Natural killer cell treated with Interleukin-12 subunit alpha and Interleukin-12 subunit beta and Interleukin-15 and Interleukin-18, amount 100 ng/mL, for 72 hours (primary cell): ENCODE data around the gene SYCE3. TPM values are rescaled to one million over a fixed set of nuclear protein-coding genes. Genes with fewer than 3 reads are reported as not detected.

Source experiments
- ATAC-seq, 2 donors: fragments of 150-1000 bp; cut with Tn5 transposase in 1 of 2; sonication (Bioruptor Pico), chemical (Tn5 transposase) in 1 of 2; 2 replicates each; pipeline ENCODE4 v1.10.0; 2021
- DNase-seq: peaks from one replicate; pipeline ENCODE4 v3.0.0; 2022; ENCODE audit warnings: low spot score
- H3K27ac Mint-ChIP-seq, 2 donors: 1 replicate in 1 of 2; 2 replicates in 1 of 2; pipeline ENCODE4 v1.8.0; 2022; ENCODE audit warnings: mixed read lengths in 2 of 2, mild to moderate bottlenecking in 1 of 2, moderate library complexity in 1 of 2
- H3K27me3 Mint-ChIP-seq, 2 donors: 1 replicate in 1 of 2; 2 replicates in 1 of 2; pipeline ENCODE4 v1.8.0; 2022; ENCODE audit warnings: mixed read lengths in 2 of 2
- H3K36me3 Mint-ChIP-seq: one replicate; pipeline ENCODE4 v1.8.0; 2022; ENCODE audit warnings: mixed read lengths
- H3K4me1 Mint-ChIP-seq, 2 donors: 1 replicate in 1 of 2; 2 replicates in 1 of 2; pipeline ENCODE4 v1.8.0; 2022; ENCODE audit warnings: low read depth in 2 of 2, mixed read lengths in 2 of 2, mild to moderate bottlenecking in 1 of 2
- H3K4me3 Mint-ChIP-seq: one replicate; pipeline ENCODE4 v1.8.0; 2022; ENCODE audit warnings: mixed read lengths
- H3K9me3 Mint-ChIP-seq: 2 replicates; pipeline ENCODE4 v1.8.0; 2022; ENCODE audit warnings: mixed read lengths
- total RNA-seq, 2 donors: library from RNA; stranded (reverse); gene quantifications; one replicate each; pipeline ENCODE4 v1.2.3, GENCODE V29; 2022

The SYCE3 gene
- total RNA-seq, 2 donors from 2014 or later, result not detected

GRCh38 chr22:50576070-50576469 is 13.4 kb upstream of the SYCE3 start:
- H3K27ac Mint-ChIP-seq, result no peak overlapping the region
- no peaks in the 10 kb centered on the region for H3K9me3 Mint-ChIP-seq
- H3K27me3 Mint-ChIP-seq, result no peaks in the 10 kb centered on the region
- ATAC-seq (no peak), DNase-seq (no peak)
- H3K36me3 Mint-ChIP-seq, result no peaks in the 10 kb centered on the region
- H3K4me1 Mint-ChIP-seq, result peaks cover 7 to 16% of the 10 kb centered on the region in 2 donors
- H3K4me3 Mint-ChIP-seq, result no peak overlapping the region

- Mint-ChIP-seq H3K9me3 (no peaks in the 10 kb centered on the region), H3K4me1 (peaks cover 7 to 15% of the 10 kb centered on the region in 2 donors), H3K27ac (no peak overlapping the region), H3K27me3 (no peaks in the 10 kb centered on the region), H3K4me3 (no peak overlapping the region), H3K36me3 (no peaks in the 10 kb centered on the region)
- DNase-seq (no peak), ATAC-seq (no peak)
Measured at GRCh38 chr22:50575426-50575941, 12.8 kb upstream of the SYCE3 start.

- ATAC-seq, result no peak
- peaks cover 0 to 7% of the 10 kb centered on the region in 2 donors for H3K4me1 Mint-ChIP-seq
- no peak overlapping the region for H3K4me3 Mint-ChIP-seq
- no peaks in the 10 kb centered on the region for H3K36me3 Mint-ChIP-seq
- DNase-seq, result no peak
- no peaks in the 10 kb centered on the region for H3K9me3 Mint-ChIP-seq
- H3K27me3 Mint-ChIP-seq, result no peaks in the 10 kb centered on the region
- no peak overlapping the region for H3K27ac Mint-ChIP-seq
Measured at GRCh38 chr22:50574383-50574755, 11.7 kb upstream of the SYCE3 start.

- no peak overlapping the region for H3K27ac Mint-ChIP-seq
- ATAC-seq (no peak), DNase-seq (no peak)
- H3K4me3 Mint-ChIP-seq, result no peak overlapping the region
- peaks cover 0 to 7% of the 10 kb centered on the region in 2 donors for H3K4me1 Mint-ChIP-seq
- no peaks in the 10 kb centered on the region for H3K27me3 Mint-ChIP-seq
- H3K9me3 Mint-ChIP-seq, result no peaks in the 10 kb centered on the region
- H3K36me3 Mint-ChIP-seq, result no peaks in the 10 kb centered on the region
Measured at GRCh38 chr22:50573491-50574382, 11.0 kb upstream of the SYCE3 start.

- DNase-seq, result no peak
- Mint-ChIP-seq H3K4me1 (peaks cover 0 to 7% of the 10 kb centered on the region in 2 donors), H3K9me3 (no peaks in the 10 kb centered on the region), H3K4me3 (no peak overlapping the region), H3K36me3 (no peaks in the 10 kb centered on the region), H3K27me3 (no peaks in the 10 kb centered on the region), H3K27ac (no peak overlapping the region)
- ATAC-seq, result no peak
Measured at GRCh38 chr22:50572965-50573364, 10.2 kb upstream of the SYCE3 start.

- no peak for DNase-seq
- no peaks in the 10 kb centered on the region for H3K27me3 Mint-ChIP-seq
- H3K4me3 Mint-ChIP-seq, result no peak overlapping the region
Measured at GRCh38 chr22:50571264-50572175, 8.8 kb upstream of the SYCE3 start.

GRCh38 chr22:50570861-50571260 is 8.1 kb upstream of the SYCE3 start:
- H3K4me1 Mint-ChIP-seq, result peaks cover 0 to 3% of the 10 kb centered on the region in 2 donors

More at GRCh38 chr22:50571264-50572175, 8.8 kb upstream of the SYCE3 start:
- Mint-ChIP-seq H3K9me3 (no peaks in the 10 kb centered on the region), H3K27ac (no peak overlapping the region), H3K4me1 (peaks cover 0 to 3% of the 10 kb centered on the region in 2 donors), H3K36me3 (no peaks in the 10 kb centered on the region)
- no peak for ATAC-seq

GRCh38 chr22:50569896-50570535 is 7.3 kb upstream of the SYCE3 start:
- no peaks in the 10 kb centered on the region for H3K9me3 Mint-ChIP-seq
- H3K4me1 Mint-ChIP-seq, result no peaks in the 10 kb centered on the region
- H3K27ac Mint-ChIP-seq, result no peak overlapping the region
- no peaks in the 10 kb centered on the region for H3K36me3 Mint-ChIP-seq
- H3K27me3 Mint-ChIP-seq, result no peaks in the 10 kb centered on the region
- no peak for ATAC-seq
- no peak for DNase-seq
- no peak overlapping the region for H3K4me3 Mint-ChIP-seq

More at GRCh38 chr22:50570861-50571260, 8.1 kb upstream of the SYCE3 start:
- no peak for DNase-seq
- ATAC-seq, result no peak
- H3K9me3 Mint-ChIP-seq, result no peaks in the 10 kb centered on the region
- no peak overlapping the region for H3K27ac Mint-ChIP-seq
- H3K27me3 Mint-ChIP-seq, result no peaks in the 10 kb centered on the region
- no peak overlapping the region for H3K4me3 Mint-ChIP-seq
- no peaks in the 10 kb centered on the region for H3K36me3 Mint-ChIP-seq

- DNase-seq (no peak), ATAC-seq (no peak)
- no peaks in the 10 kb centered on the region for H3K9me3 Mint-ChIP-seq
- no peaks in the 10 kb centered on the region for H3K4me1 Mint-ChIP-seq
- H3K27ac Mint-ChIP-seq, result no peak overlapping the region
- no peaks in the 10 kb centered on the region for H3K27me3 Mint-ChIP-seq
- no peak overlapping the region for H3K4me3 Mint-ChIP-seq
- H3K36me3 Mint-ChIP-seq, result no peaks in the 10 kb centered on the region
Measured at GRCh38 chr22:50569041-50569459, 6.3 kb upstream of the SYCE3 start.

GRCh38 chr22:50568626-50569025 is 5.9 kb upstream of the SYCE3 start:
- ATAC-seq, result no peak
- no peak overlapping the region for H3K27ac Mint-ChIP-seq
- peaks cover 0 to 3% of the 10 kb centered on the region in 2 donors for H3K4me1 Mint-ChIP-seq

GRCh38 chr22:50567721-50568252 is 5.1 kb upstream of the SYCE3 start:
- H3K9me3 Mint-ChIP-seq, result no peaks in the 10 kb centered on the region
- ATAC-seq (no peak), DNase-seq (no peak)
- H3K4me1 Mint-ChIP-seq, result peaks cover 8 to 11% of the 10 kb centered on the region in 2 donors
- H3K27ac Mint-ChIP-seq, result no peak overlapping the region
- no peaks in the 10 kb centered on the region for H3K36me3 Mint-ChIP-seq
- no peak overlapping the region for H3K4me3 Mint-ChIP-seq
- H3K27me3 Mint-ChIP-seq, result no peaks in the 10 kb centered on the region

More at GRCh38 chr22:50568626-50569025, 5.9 kb upstream of the SYCE3 start:
- no peak for DNase-seq
- Mint-ChIP-seq H3K4me3 (no peak overlapping the region), H3K9me3 (no peaks in the 10 kb centered on the region), H3K36me3 (no peaks in the 10 kb centered on the region), H3K27me3 (no peaks in the 10 kb centered on the region)

- ATAC-seq (no peak), DNase-seq (no peak)
- Mint-ChIP-seq H3K36me3 (no peaks in the 10 kb centered on the region), H3K9me3 (no peaks in the 10 kb centered on the region), H3K4me3 (no peak overlapping the region), H3K4me1 (peaks cover 23 to 28% of the 10 kb centered on the region in 2 donors), H3K27ac (no peak overlapping the region), H3K27me3 (no peaks in the 10 kb centered on the region)
Measured at GRCh38 chr22:50564289-50564688, 1.6 kb upstream of the SYCE3 start.
